Neuron (in vitro differentiated cells): Measurements from ENCODE around the gene RNF13.
"Not testable (repeated sequence)": the region's sequence is repeated elsewhere in the genome, so short reads cannot be mapped to it uniquely, and the experiment has no call there.

Source experiments
- H2AFZ ChIP-seq: one replicate; pipeline ENCODE4 v1.6.1; 2013; ENCODE audit warnings: low read depth, mild to moderate bottlenecking, inconsistent platforms, low read length, moderate library complexity
- H3K27me3 ChIP-seq: one replicate; pipeline ENCODE4 v1.6.1; 2013; ENCODE audit warnings: low read length; ENCODE audit not compliant: insufficient read depth
- H3K36me3 ChIP-seq: one replicate; pipeline ENCODE4 v1.6.1; 2013; ENCODE audit warnings: low read length; ENCODE audit not compliant: insufficient read depth
- H3K4me1 ChIP-seq: one replicate; pipeline ENCODE4 v1.6.1; 2013; ENCODE audit warnings: low read length; ENCODE audit not compliant: insufficient read depth
- H3K4me3 ChIP-seq: 2 replicates; pipeline ENCODE4 v1.5.1; 2013; ENCODE audit warnings: mild to moderate bottlenecking, low read length, moderate library complexity
- H3K9me3 ChIP-seq: one replicate; pipeline ENCODE4 v1.6.1; 2013; ENCODE audit warnings: low read length

RNF13 gene

GRCh38 chr3:149936812-149937230, 123.8 kb downstream of the RNF13 start:
- Histone ChIP-seq H3K4me3 (no peak overlapping the region), H3K27me3 (no peaks in the 10 kb centered on the region), H3K4me1 (peaks cover 4% of the 10 kb centered on the region), H2AFZ (no peak overlapping the region), H3K9me3 (peaks cover 16% of the 10 kb centered on the region), H3K36me3 (no peaks in the 10 kb centered on the region)

GRCh38 chr3:149938392-149939055, 125.5 kb downstream of the RNF13 start:
- H3K27me3 ChIP-seq, H3K4me1 ChIP-seq, H3K36me3 ChIP-seq, H3K9me3 ChIP-seq, H2AFZ ChIP-seq, H3K4me3 ChIP-seq: not testable (repeated sequence)

GRCh38 chr3:149941186-149941585, 128.2 kb downstream of the RNF13 start:
- Histone ChIP-seq H2AFZ (no peak overlapping the region), H3K27me3 (no peaks in the 10 kb centered on the region), H3K36me3 (no peaks in the 10 kb centered on the region), H3K4me1 (peaks cover 4% of the 10 kb centered on the region), H3K4me3 (no peak overlapping the region), H3K9me3 (peaks cover 10% of the 10 kb centered on the region)

GRCh38 chr3:149941946-149942345, 128.9 kb downstream of the RNF13 start:
- Histone ChIP-seq H3K27me3 (no peaks in the 10 kb centered on the region), H2AFZ (no peak overlapping the region), H3K36me3 (no peaks in the 10 kb centered on the region), H3K4me1 (peaks cover 4% of the 10 kb centered on the region), H3K4me3 (no peak overlapping the region), H3K9me3 (peaks cover 8% of the 10 kb centered on the region)

- Histone ChIP-seq H2AFZ (no peak overlapping the region), H3K4me3 (no peak overlapping the region), H3K36me3 (no peaks in the 10 kb centered on the region), H3K4me1 (peaks cover 4% of the 10 kb centered on the region), H3K9me3 (peaks cover 4% of the 10 kb centered on the region), H3K27me3 (no peaks in the 10 kb centered on the region)
Measured at GRCh38 chr3:149942409-149942808, 129.4 kb downstream of the RNF13 start.

- not testable (repeated sequence) for H3K4me3 ChIP-seq, H3K9me3 ChIP-seq, H2AFZ ChIP-seq, H3K27me3 ChIP-seq, H3K4me1 ChIP-seq, H3K36me3 ChIP-seq
Measured at GRCh38 chr3:149943966-149944365, 131.0 kb downstream of the RNF13 start.

- H2AFZ ChIP-seq: no peak overlapping the region
- no peak overlapping the region for H3K4me3 ChIP-seq
- no peaks in the 10 kb centered on the region for H3K4me1 ChIP-seq
- no peaks in the 10 kb centered on the region for H3K27me3 ChIP-seq
- H3K9me3 ChIP-seq: peaks cover 4% of the 10 kb centered on the region
- peaks cover 13% of the 10 kb centered on the region for H3K36me3 ChIP-seq
Measured at GRCh38 chr3:149947231-149947630, 134.2 kb downstream of the RNF13 start.

GRCh38 chr3:149949181-149949580, 136.2 kb downstream of the RNF13 start:
- Histone ChIP-seq H3K4me3 (no peak overlapping the region), H3K27me3 (no peaks in the 10 kb centered on the region), H3K36me3 (peaks cover 21% of the 10 kb centered on the region), H3K9me3 (peaks cover 2% of the 10 kb centered on the region), H3K4me1 (no peaks in the 10 kb centered on the region), H2AFZ (no peak overlapping the region)

- peaks cover 52% of the 10 kb centered on the region for H3K36me3 ChIP-seq
- no peak overlapping the region for H3K4me3 ChIP-seq
- no peaks in the 10 kb centered on the region for H3K9me3 ChIP-seq
- H3K4me1 ChIP-seq: no peaks in the 10 kb centered on the region
- H2AFZ ChIP-seq: no peak overlapping the region
- H3K27me3 ChIP-seq: no peaks in the 10 kb centered on the region
Measured at GRCh38 chr3:149954812-149955211, 141.8 kb downstream of the RNF13 start.

- Histone ChIP-seq H3K4me1 (no peaks in the 10 kb centered on the region), H3K4me3 (no peak overlapping the region), H2AFZ (no peak overlapping the region), H3K27me3 (no peaks in the 10 kb centered on the region), H3K36me3 (peaks cover 52% of the 10 kb centered on the region), H3K9me3 (no peaks in the 10 kb centered on the region)
Measured at GRCh38 chr3:149955449-149955848, 142.4 kb downstream of the RNF13 start.

- Histone ChIP-seq H3K4me1 (peaks cover 2% of the 10 kb centered on the region), H3K9me3 (no peaks in the 10 kb centered on the region), H2AFZ (no peak overlapping the region), H3K27me3 (no peaks in the 10 kb centered on the region), H3K4me3 (no peak overlapping the region), H3K36me3 (peaks cover 53% of the 10 kb centered on the region)
Measured at GRCh38 chr3:149957361-149958125, 144.5 kb downstream of the RNF13 start.

GRCh38 chr3:149958171-149958796, 145.3 kb downstream of the RNF13 start:
- Histone ChIP-seq H3K27me3 (no peaks in the 10 kb centered on the region), H2AFZ (no peak overlapping the region), H3K4me3 (no peak overlapping the region), H3K4me1 (peaks cover 10% of the 10 kb centered on the region), H3K36me3 (peaks cover 52% of the 10 kb centered on the region), H3K9me3 (no peaks in the 10 kb centered on the region)

GRCh38 chr3:149959443-149959842, 146.4 kb downstream of the RNF13 start:
- no peak overlapping the region for H3K4me3 ChIP-seq
- no peaks in the 10 kb centered on the region for H3K9me3 ChIP-seq
- no peak overlapping the region for H2AFZ ChIP-seq
- peaks cover 61% of the 10 kb centered on the region for H3K36me3 ChIP-seq
- H3K27me3 ChIP-seq: no peaks in the 10 kb centered on the region
- H3K4me1 ChIP-seq: peaks cover 19% of the 10 kb centered on the region
